ENCODE measurements around the gene SLC38A1.
"Not testable (repeated sequence)": the region's sequence is repeated elsewhere in the genome, so short reads cannot be mapped to it uniquely, and the experiment has no call there.

The SLC38A1 gene

DNA sequence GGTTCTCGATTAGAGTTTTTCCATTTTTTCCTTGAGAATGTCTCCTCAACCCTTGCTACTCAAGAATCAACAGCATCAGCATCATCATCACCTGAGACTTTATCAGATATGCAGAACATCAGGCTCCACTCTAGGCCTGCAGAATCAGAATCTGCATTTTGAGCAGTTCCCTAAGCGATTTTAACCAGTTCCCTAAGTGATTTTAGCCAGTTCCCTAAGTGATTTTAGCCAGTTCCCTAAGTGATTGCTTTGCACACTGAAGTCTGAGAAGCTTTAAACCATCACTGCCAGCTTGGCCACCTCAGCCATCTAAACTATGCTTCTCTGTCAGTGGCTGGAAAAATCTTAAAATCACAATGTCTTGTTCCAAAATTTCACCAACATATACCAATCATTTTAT lies 29.4 kb upstream of the SLC38A1 start:
- no peak for TF ChIP-seq CTCF (IDR thresholded peaks at IDR 0.05; ENCODE audit: low read length)
- no peak for TF ChIP-seq EZH2 (IDR thresholded peaks at IDR 0.05; ENCODE audit: borderline replicate concordance, low read length)
- Histone ChIP-seq H3K79me2 (ENCODE audit: insufficient read depth, low read length) (no peaks in the 10 kb centered on the region), H3K4me2 (ENCODE audit: low read length) (no peak overlapping the region), H3K4me3 (ENCODE audit: low read depth, low read length, poor library complexity, severe bottlenecking) (no peak overlapping the region), H3K27ac (ENCODE audit: low read depth, low read length, poor library complexity, severe bottlenecking) (no peak overlapping the region), H3K27me3 (ENCODE audit: insufficient read depth, low read length) (no peaks in the 10 kb centered on the region), H3K4me1 (ENCODE audit: insufficient read depth, low read length, severe bottlenecking) (peaks cover 34% of the 10 kb centered on the region), H3K9ac (ENCODE audit: low read length) (no peak overlapping the region), H3K36me3 (ENCODE audit: insufficient read depth, low read length) (no peaks in the 10 kb centered on the region), H3F3A (ENCODE audit: insufficient read depth, low read length) (no peaks in the 10 kb centered on the region), H4K20me1 (ENCODE audit: insufficient read depth, low read length) (no peaks in the 10 kb centered on the region), H2AFZ (ENCODE audit: low read length) (no peak overlapping the region), H3K9me2 (ENCODE audit: low read depth, low read length) (no peaks in the 10 kb centered on the region), H3K9me3 (ENCODE audit: low read length) (no peaks in the 10 kb centered on the region)

DNA sequence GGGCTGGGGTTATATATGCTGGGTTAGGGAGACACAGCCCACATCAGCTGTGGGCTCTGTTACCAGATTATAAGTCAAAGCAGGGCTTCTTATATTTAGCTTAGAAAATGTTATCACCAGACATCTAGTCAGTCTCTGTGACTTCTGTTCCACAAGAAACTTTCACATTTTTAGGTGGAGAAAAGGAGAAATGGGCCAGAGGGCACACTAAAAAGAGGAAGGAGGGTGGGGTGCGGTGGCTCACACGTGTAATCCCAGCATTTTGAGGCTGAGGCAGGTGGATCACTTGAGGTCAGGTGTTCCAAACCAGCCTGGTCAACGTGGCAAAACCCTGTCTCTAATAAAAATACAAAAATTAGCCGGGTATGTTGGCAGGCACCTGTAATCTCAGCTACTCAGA lies 28.0 kb upstream of the SLC38A1 start:
- Histone ChIP-seq H3K4me1 (ENCODE audit: insufficient read depth, low read length, severe bottlenecking) (peaks cover 32% of the 10 kb centered on the region), H3F3A (ENCODE audit: insufficient read depth, low read length) (no peaks in the 10 kb centered on the region), H4K20me1 (ENCODE audit: insufficient read depth, low read length) (no peaks in the 10 kb centered on the region), H3K27ac (ENCODE audit: low read depth, low read length, poor library complexity, severe bottlenecking) (no peak overlapping the region), H3K36me3 (ENCODE audit: insufficient read depth, low read length) (no peaks in the 10 kb centered on the region), H3K9me2 (ENCODE audit: low read depth, low read length) (no peaks in the 10 kb centered on the region), H3K4me2 (ENCODE audit: low read length) (no peak overlapping the region), H3K9me3 (ENCODE audit: low read length) (no peaks in the 10 kb centered on the region), H2AFZ (ENCODE audit: low read length) (no peak overlapping the region), H3K27me3 (ENCODE audit: insufficient read depth, low read length) (no peaks in the 10 kb centered on the region; the same call in 1 of the 2 replicates), H3K4me3 (ENCODE audit: low read depth, low read length, poor library complexity, severe bottlenecking) (no peak overlapping the region), H3K9ac (ENCODE audit: low read length) (no peak overlapping the region), H3K79me2 (ENCODE audit: insufficient read depth, low read length) (no peaks in the 10 kb centered on the region)
- no peak for TF ChIP-seq EZH2 (IDR thresholded peaks at IDR 0.05; ENCODE audit: borderline replicate concordance, low read length)
- no peak for TF ChIP-seq CTCF (IDR thresholded peaks at IDR 0.05; ENCODE audit: low read length)

- Histone ChIP-seq H3K4me2 (ENCODE audit: low read length) (no peak overlapping the region), H3K27me3 (ENCODE audit: insufficient read depth, low read length) (no peaks in the 10 kb centered on the region; the same call in 1 of the 2 replicates), H3K4me3 (ENCODE audit: low read depth, low read length, poor library complexity, severe bottlenecking) (no peak overlapping the region), H4K20me1 (ENCODE audit: insufficient read depth, low read length) (no peaks in the 10 kb centered on the region), H3K9me2 (ENCODE audit: low read depth, low read length) (no peaks in the 10 kb centered on the region), H3K79me2 (ENCODE audit: insufficient read depth, low read length) (no peaks in the 10 kb centered on the region), H3K27ac (ENCODE audit: low read depth, low read length, poor library complexity, severe bottlenecking) (no peak overlapping the region), H3F3A (ENCODE audit: insufficient read depth, low read length) (no peaks in the 10 kb centered on the region), H3K36me3 (ENCODE audit: insufficient read depth, low read length) (no peaks in the 10 kb centered on the region), H2AFZ (ENCODE audit: low read length) (no peak overlapping the region), H3K9ac (ENCODE audit: low read length) (no peak overlapping the region), H3K4me1 (ENCODE audit: insufficient read depth, low read length, severe bottlenecking) (peaks cover 6% of the 10 kb centered on the region), H3K9me3 (ENCODE audit: low read length) (no peaks in the 10 kb centered on the region)
- TF ChIP-seq CTCF (IDR thresholded peaks at IDR 0.05; ENCODE audit: low read length) (no peak), EZH2 (IDR thresholded peaks at IDR 0.05; ENCODE audit: borderline replicate concordance, low read length) (no peak)
Observed at GRCh38 chr12:46292754-46293402, 24.0 kb upstream of the SLC38A1 start.

DNA sequence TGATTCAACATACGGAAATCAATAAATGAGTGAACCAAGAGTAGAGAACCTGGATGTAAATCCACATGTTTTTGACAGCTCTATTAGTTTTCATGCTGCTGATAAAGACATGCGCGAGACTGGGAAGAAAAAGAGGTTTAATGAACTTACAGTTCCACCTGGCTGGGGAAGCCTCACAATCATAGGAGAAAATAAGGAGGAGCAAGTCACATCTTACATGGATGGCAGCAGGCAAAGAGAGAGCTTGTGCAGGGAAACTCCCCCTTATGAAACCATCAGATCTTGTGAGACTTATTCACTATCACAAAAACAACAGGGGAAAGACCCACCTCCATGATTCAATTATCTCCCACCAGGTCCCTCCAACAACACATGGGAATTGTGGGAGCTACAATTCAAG lies 23.1 kb upstream of the SLC38A1 start:
- H3K9me3 ChIP-seq (ENCODE audit: low read length); H3K79me2 ChIP-seq (ENCODE audit: insufficient read depth, low read length); H3K9ac ChIP-seq (ENCODE audit: low read length); H3K4me1 ChIP-seq (ENCODE audit: insufficient read depth, low read length, severe bottlenecking); H3K4me2 ChIP-seq (ENCODE audit: low read length); H2AFZ ChIP-seq (ENCODE audit: low read length); H3F3A ChIP-seq (ENCODE audit: insufficient read depth, low read length); H3K36me3 ChIP-seq (ENCODE audit: insufficient read depth, low read length); H4K20me1 ChIP-seq (ENCODE audit: insufficient read depth, low read length); H3K27me3 ChIP-seq (ENCODE audit: insufficient read depth, low read length); H3K27ac ChIP-seq (ENCODE audit: low read depth, low read length, poor library complexity, severe bottlenecking); H3K4me3 ChIP-seq (ENCODE audit: low read depth, low read length, poor library complexity, severe bottlenecking); H3K9me2 ChIP-seq (ENCODE audit: low read depth, low read length): not testable (repeated sequence)

GRCh38 chr12:46285177-46285576 lies 16.3 kb upstream of the SLC38A1 start:
- H3K79me2 ChIP-seq (ENCODE audit: insufficient read depth, low read length); H4K20me1 ChIP-seq (ENCODE audit: insufficient read depth, low read length); H3K27me3 ChIP-seq (ENCODE audit: insufficient read depth, low read length); H3F3A ChIP-seq (ENCODE audit: insufficient read depth, low read length); H3K9me2 ChIP-seq (ENCODE audit: low read depth, low read length); H3K36me3 ChIP-seq (ENCODE audit: insufficient read depth, low read length); H2AFZ ChIP-seq (ENCODE audit: low read length); H3K9ac ChIP-seq (ENCODE audit: low read length); H3K4me2 ChIP-seq (ENCODE audit: low read length); H3K27ac ChIP-seq (ENCODE audit: low read depth, low read length, poor library complexity, severe bottlenecking); H3K4me1 ChIP-seq (ENCODE audit: insufficient read depth, low read length, severe bottlenecking); H3K4me3 ChIP-seq (ENCODE audit: low read depth, low read length, poor library complexity, severe bottlenecking): not testable (repeated sequence)
- H3K9me3 ChIP-seq (ENCODE audit: low read length): peaks cover 22% of the 10 kb centered on the region
